Measurements from ENCODE around the gene BHLHE40. TPM values are rescaled to one million over a fixed set of nuclear protein-coding genes. Genes with fewer than 3 reads are reported as not detected.

The BHLHE40 gene
- total and polyA plus RNA-seq, 10 of the 15 experiments (the other 5 are each of a cell fraction or from before 2014, with no cell fraction given), result 25.2 to 106 (median 51.4) TPM

DNA sequence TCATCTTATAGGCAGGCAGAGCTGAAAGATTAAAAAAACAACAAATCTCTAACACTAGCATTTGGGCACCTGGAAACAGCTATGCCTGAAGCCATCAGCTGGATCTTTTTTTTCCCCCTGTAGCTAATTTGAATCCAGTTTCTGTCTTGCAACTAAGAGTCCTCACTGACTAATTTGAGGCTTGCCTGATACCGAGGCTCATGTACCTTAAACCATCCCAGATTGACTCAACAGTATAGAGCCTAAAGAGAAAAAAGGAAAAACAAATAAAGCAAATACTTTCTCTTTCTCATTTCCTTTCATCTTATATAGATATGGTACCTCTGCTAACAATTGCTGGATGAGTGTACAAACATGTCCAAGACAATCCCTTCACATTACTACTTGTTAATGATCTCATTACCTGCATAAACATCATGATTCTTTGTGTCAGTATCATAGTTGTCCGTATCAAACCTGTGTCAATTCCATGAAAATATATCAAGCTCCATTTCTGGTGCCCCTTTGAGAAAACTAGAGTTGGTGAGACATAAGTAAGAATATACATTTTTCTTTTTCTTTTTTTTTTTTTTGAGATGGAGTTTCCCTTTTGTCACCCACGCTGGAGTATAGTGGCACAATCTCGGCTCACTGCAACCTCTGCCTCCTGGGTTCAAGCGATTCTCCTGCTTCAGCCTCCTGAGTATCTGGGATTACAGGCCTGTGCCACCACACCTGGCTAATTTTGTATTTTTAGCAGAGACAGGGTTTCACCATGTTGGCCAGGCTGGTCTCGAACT lies 43.1 kb downstream of the BHLHE40 start (continued):
- TF ChIP-seq, protein P1, sequence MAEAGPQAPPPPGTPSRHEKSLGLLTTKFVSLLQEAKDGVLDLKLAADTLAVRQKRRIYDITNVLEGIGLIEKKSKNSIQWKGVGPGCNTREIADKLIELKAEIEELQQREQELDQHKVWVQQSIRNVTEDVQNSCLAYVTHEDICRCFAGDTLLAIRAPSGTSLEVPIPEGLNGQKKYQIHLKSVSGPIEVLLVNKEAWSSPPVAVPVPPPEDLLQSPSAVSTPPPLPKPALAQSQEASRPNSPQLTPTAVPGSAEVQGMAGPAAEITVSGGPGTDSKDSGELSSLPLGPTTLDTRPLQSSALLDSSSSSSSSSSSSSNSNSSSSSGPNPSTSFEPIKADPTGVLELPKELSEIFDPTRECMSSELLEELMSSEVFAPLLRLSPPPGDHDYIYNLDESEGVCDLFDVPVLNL (IDR thresholded peaks at IDR 0.05; ENCODE audit: low read depth, low read length), result no peak
- no peak for TF ChIP-seq ATF3 (IDR thresholded peaks at IDR 0.05; ENCODE audit: borderline replicate concordance, extremely low read depth, low read depth, low read length)
- no peak for TF ChIP-seq E2F8 (IDR thresholded peaks at IDR 0.05; ENCODE audit: low read depth, partially characterized antibody)
- TF ChIP-seq HDAC6 (IDR thresholded peaks at IDR 0.05; ENCODE audit: unreplicated experiment), result no peak
- no peak for TF ChIP-seq ASH2L (IDR thresholded peaks at IDR 0.05; ENCODE audit: borderline replicate concordance, low read depth)
- TF ChIP-seq CUX1 (IDR thresholded peaks at IDR 0.05; ENCODE audit: insufficient replicate concordance, low read depth, low read length), result no peak
- no peak for TF ChIP-seq SPI1 (IDR thresholded peaks at IDR 0.05; ENCODE audit: borderline replicate concordance, insufficient read depth, low read depth, low read length)
- TF ChIP-seq CHD1 (IDR thresholded peaks at IDR 0.05; ENCODE audit: low read depth, low read length), result no peak
- TF ChIP-seq, protein P2, sequence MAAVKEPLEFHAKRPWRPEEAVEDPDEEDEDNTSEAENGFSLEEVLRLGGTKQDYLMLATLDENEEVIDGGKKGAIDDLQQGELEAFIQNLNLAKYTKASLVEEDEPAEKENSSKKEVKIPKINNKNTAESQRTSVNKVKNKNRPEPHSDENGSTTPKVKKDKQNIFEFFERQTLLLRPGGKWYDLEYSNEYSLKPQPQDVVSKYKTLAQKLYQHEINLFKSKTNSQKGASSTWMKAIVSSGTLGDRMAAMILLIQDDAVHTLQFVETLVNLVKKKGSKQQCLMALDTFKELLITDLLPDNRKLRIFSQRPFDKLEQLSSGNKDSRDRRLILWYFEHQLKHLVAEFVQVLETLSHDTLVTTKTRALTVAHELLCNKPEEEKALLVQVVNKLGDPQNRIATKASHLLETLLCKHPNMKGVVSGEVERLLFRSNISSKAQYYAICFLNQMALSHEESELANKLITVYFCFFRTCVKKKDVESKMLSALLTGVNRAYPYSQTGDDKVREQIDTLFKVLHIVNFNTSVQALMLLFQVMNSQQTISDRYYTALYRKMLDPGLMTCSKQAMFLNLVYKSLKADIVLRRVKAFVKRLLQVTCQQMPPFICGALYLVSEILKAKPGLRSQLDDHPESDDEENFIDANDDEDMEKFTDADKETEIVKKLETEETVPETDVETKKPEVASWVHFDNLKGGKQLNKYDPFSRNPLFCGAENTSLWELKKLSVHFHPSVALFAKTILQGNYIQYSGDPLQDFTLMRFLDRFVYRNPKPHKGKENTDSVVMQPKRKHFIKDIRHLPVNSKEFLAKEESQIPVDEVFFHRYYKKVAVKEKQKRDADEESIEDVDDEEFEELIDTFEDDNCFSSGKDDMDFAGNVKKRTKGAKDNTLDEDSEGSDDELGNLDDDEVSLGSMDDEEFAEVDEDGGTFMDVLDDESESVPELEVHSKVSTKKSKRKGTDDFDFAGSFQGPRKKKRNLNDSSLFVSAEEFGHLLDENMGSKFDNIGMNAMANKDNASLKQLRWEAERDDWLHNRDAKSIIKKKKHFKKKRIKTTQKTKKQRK (IDR thresholded peaks at IDR 0.05; ENCODE audit: low read depth, low read length), result no peak
- TF ChIP-seq ZBTB33 (IDR thresholded peaks at IDR 0.05), result no peak
- TF ChIP-seq POLR2A (IDR thresholded peaks at IDR 0.05; ENCODE audit: low read depth, low read length), result no peak
- no peak for TF ChIP-seq SRF (IDR thresholded peaks at IDR 0.05; ENCODE audit: low read depth in 2 of 2, low read length in 2 of 2)
- peak; percentile 63; the same call in 1 of the 2 replicates for TF ChIP-seq IRF4 (IDR thresholded peaks at IDR 0.05; ENCODE audit: low read depth, low read length)

Measured in GM12878 (cell line).